ENCODE data around the gene RETN.

The RETN gene

DNA sequence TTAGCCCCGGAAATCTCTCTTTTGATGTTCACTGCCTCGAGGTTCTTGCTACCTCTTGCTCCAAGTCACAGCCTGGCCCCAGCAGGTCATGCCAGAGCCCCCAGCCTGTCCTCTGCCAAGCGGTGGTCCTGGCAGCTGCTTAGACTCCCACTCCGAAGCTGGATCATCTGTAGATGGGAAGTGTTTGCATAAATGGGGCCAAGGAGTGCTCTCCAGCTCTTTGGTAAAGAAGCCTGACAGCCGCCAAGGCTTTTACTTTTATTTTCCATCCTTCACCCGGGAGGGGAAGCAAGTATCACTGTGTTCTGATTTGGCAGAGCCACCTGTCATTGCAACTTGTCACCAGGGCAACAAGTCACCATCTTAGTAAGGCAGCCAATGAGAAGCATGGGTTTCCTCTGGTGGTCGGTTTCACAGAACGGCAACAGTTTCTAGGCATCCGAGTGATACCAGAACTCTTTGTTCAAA lies 10.6 kb upstream of the RETN start:
- DNase-seq = no peak
- TF ChIP-seq GATA1 (IDR thresholded peaks at IDR 0.05; ENCODE audit: low read depth, low read length) (no peak), POLR2A (IDR thresholded peaks at IDR 0.05; ENCODE audit: low read length) (no peak)

DNA sequence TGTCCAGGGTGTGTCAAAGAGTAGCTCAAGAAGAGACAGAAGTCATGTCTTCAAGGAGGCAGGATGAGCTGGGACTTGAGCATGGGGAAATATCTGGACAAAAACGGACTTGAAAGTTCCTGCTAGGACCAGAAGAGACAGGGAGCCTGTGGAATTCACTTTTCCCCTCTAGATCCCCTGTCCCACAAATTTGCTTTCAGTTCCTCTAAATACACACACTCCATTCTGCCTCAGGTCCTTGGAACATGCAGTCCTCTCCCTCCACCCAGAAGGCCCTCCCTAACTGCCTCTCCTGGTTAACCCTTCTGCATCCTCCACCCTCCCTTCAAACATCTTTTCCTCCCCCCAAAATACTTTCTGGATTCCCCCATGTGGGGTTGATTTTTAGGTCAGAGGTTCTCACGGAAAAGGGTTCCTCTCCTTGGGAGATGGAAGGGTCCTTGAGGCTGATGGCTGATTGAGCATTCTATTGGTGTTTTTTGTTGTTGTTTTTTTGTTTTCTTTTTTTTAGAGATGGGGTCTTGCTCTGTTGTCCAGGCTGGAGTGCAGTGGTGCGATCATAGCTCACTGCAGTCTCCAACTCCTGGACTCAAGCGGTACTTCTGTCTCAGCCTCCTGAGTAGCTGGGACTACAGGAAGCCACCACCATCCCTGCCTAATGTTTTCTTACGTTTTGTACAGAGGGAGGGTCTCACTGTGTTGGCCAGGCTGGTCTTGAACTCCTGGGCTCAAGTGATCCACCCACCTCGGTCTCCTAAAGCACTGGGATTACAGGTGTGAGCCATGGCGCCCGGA lies 6.9 kb upstream of the RETN start:
- TF ChIP-seq POLR2A (IDR thresholded peaks at IDR 0.05; ENCODE audit: low read length) (no peak), GATA1 (IDR thresholded peaks at IDR 0.05; ENCODE audit: low read depth, low read length) (no peak)
- DNase-seq = no peak

DNA sequence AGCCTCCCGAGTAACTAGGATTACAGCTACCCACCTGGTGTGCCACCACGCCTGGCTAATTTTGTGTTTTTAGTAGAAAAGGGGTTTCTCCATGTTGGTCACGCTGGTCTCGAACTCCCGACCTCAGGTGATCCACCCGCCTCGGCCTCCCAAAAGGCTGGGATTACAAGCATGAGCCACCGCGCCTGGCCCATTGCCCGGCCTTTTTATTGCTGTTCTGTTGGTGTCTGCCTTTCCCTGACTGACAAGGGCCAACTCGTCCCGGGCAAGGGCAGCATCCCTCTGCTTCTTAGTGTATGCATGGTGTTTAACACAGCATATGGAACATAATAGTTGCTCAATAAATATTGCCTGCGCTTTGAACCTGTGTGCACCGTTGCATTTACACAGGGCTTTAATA lies 6.2 kb upstream of the RETN start:
- no peak for TF ChIP-seq GATA1 (IDR thresholded peaks at IDR 0.05; ENCODE audit: low read depth, low read length)
- no peak for TF ChIP-seq POLR2A (IDR thresholded peaks at IDR 0.05; ENCODE audit: low read length)
- no peak for DNase-seq

DNA sequence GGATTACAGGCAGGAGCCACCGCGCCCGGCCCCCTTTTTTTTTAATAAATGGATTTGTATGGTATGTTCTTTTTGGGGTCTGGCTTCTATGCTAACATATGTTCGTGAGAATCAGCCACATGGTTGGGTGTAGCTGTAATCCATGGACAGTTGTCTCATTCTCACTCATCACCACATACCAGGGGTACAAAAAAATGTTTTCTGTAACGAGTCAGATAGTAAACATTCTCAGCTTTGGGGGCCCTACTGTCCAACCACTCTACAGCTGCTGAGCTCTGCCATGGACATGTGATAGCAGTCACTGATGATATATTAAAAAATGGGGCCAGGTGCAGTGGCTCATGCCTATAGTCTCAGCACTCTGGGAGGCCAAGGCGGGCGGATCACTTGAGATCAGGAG lies 5.1 kb upstream of the RETN start:
- TF ChIP-seq POLR2A (IDR thresholded peaks at IDR 0.05; ENCODE audit: low read length) = no peak
- no peak for TF ChIP-seq GATA1 (IDR thresholded peaks at IDR 0.05; ENCODE audit: low read depth, low read length)
- DNase-seq = no peak

DNA sequence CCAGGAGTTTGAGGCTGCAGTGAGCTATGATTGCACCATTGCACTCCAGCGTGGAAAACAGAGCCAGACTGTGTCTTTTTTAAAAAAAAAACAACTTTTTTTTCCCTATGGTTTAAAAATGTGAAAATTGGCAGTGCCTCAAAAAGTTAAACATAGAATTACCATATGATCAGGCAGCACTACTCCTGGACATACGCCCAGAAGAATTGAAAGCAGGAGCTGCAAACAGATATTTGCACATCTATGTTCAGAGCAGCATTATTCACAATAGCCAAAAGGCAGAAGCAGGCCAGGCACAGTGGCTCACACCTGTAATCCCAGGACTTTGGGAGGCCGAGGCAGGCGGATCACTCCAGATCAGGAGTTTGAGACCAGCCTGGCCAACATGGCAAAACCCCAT lies 3.8 kb upstream of the RETN start:
- no peak for DNase-seq
- TF ChIP-seq POLR2A (IDR thresholded peaks at IDR 0.05; ENCODE audit: low read length) (no peak), GATA1 (IDR thresholded peaks at IDR 0.05; ENCODE audit: low read depth, low read length) (no peak)

DNA sequence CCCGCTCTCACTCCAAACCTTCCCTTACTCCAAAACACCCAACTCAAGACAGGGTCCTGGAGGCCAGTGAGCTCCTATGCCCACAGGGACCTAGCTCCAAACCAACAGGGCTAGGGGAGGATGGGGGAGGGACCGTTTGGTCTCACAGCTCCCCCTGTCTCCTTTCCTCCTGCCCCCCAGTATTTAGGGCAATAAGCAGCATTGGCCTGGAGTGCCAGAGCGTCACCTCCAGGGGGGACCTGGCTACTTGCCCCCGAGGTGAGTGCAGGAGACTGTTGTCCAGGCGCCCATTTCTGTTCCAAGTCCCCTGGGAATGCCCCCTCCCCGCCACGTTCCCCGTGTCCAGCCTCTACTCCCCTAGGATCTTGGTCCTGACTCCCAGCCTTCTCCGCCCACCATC lies 792 bp downstream of the RETN start:
- TF ChIP-seq GATA1 (IDR thresholded peaks at IDR 0.05; ENCODE audit: low read depth, low read length) = no peak
- TF ChIP-seq POLR2A (IDR thresholded peaks at IDR 0.05; ENCODE audit: low read length) = no peak
- DNase-seq = no peak

DNA sequence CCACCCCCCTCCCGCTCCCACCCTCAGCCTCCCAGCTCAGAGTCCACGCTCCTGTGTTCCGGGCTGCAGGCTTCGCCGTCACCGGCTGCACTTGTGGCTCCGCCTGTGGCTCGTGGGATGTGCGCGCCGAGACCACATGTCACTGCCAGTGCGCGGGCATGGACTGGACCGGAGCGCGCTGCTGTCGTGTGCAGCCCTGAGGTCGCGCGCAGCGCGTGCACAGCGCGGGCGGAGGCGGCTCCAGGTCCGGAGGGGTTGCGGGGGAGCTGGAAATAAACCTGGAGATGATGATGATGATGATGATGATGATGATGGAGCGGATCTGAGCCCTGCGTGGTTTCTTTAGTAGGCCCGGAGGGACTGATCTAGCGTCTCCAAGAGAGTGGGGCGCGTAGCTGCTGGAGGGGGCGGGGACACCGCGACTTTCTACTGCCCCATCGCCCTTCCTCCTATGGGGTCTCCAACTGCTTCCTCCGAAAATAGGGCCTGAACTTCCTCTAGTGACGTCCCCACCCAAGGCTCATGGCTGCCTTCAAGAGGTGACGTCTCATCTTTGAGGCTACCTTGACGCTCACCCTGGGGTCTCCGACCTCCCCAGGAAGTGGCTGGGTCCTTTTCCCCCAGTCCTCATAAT lies 1.4 kb downstream of the RETN start:
- TF ChIP-seq GATA1 (IDR thresholded peaks at IDR 0.05; ENCODE audit: low read depth, low read length) (no peak), POLR2A (IDR thresholded peaks at IDR 0.05; ENCODE audit: low read length) (no peak)
- DNase-seq = no peak

DNA sequence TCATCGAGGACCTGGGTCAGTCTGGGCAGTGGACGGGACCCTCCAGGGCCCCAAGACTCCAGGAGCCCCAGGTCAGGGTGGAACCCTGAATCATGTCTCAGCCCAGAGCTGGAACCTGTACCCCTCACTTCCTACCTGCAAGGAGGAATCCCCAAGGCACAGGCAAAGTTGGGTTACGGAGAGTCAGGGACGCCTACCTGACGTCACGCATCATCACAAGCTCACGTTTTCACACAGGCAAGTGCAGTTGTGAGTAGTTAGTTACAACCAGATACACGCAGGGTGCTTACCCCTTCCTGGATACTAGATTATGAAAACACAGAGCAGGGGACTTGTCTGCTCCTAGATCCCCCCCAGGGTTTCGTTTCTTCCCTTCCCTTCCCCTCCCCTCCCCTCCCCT lies 1.9 kb downstream of the RETN start:
- TF ChIP-seq POLR2A (IDR thresholded peaks at IDR 0.05; ENCODE audit: low read length) (no peak), GATA1 (IDR thresholded peaks at IDR 0.05; ENCODE audit: low read depth, low read length) (no peak)
- DNase-seq = no peak

DNA sequence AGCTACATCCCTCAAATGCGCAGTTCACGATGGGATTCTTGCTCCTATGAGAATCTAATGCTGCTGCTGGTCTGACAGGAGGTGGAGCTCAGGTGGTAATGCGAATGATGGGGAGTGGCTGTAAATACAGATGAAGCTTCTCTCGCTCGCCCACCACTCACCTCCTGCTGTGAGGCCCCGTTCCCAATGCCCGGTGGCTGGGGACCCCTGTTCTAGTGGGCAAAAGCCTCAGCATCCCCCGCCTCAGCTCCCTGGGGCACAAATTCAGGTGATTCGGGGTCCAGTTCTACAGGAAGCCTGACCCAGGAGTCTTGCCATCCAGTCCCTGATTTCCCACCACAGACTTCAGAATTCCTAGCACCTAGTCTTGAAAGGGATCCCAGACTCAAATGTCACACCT lies 3.7 kb downstream of the RETN start:
- TF ChIP-seq POLR2A (IDR thresholded peaks at IDR 0.05; ENCODE audit: low read length) = no peak
- TF ChIP-seq GATA1 (IDR thresholded peaks at IDR 0.05; ENCODE audit: low read depth, low read length) = no peak
- no peak for DNase-seq

DNA sequence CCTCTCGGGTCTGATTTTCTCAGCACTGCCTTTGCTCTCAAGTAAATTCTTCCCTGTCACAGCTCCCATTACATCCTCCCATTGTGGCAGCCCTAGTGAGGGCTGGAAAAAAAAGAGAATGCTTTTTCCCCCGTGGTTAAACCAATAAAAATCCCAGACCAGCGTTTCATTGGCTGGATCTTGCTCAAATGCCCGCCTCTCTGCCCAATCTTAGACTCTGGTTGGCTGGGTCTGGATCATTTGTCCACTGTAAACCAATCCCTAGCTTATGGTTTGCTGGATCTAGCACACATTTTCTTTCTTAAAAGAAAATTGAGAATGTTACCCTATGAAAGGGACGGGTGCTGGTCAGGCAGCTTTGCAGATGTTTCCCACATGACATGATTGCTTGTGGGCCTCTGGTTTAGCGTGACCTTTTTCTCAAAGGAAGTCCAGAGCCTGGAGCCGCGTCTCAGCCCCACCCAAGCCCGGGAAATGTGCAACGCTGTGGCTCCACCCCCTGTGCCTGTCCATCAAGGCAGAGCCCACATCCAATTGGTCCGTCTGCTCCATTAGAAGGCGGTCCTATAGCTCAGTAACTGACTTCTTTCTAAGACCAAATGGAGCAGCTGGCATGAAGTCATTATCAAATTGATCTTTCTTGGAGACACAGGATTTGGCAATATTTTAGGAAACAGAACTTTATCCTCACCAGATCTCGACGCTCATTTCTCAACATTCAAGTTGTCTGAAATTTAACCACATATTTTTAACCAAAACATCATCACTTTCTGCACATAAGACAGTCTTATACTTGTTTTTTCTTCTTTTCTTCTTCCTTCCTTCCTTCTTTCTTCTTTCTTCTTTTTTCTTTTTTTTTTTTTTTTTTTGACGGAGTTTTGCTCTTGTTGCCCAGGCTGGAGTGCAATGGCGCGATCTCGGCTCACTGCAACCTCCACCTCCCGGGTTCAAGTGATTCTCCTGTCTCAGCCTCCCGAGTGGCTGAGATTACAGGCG lies 5.5 kb downstream of the RETN start:
- TF ChIP-seq POLR2A (IDR thresholded peaks at IDR 0.05; ENCODE audit: low read length) = no peak
- no peak for TF ChIP-seq GATA1 (IDR thresholded peaks at IDR 0.05; ENCODE audit: low read depth, low read length)
- peak; percentile 67 to 72 for DNase-seq

DNA sequence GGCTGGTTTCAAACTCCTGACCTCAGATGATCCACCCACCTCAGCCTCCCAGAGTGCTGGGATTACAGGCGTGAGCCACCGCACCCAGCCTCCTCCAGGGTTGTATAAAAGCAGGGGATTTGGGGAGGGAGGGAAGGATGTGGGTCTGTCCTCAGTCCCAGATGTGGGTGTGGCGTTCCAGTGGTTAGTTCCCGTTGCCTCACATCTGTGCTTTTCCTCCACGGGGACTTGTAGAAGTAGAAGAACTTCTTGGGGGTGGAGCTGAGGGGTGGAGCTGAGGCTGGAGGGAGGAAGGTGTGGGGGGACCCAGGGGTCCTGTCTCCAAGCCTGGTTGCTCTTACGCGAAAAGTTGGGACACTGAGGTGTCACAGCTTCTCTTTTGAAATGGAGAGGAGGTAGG lies 7.5 kb downstream of the RETN start:
- TF ChIP-seq GATA1 (IDR thresholded peaks at IDR 0.05; ENCODE audit: low read depth, low read length) = no peak
- TF ChIP-seq POLR2A (IDR thresholded peaks at IDR 0.05; ENCODE audit: low read length) = no peak
- no peak for DNase-seq

DNA sequence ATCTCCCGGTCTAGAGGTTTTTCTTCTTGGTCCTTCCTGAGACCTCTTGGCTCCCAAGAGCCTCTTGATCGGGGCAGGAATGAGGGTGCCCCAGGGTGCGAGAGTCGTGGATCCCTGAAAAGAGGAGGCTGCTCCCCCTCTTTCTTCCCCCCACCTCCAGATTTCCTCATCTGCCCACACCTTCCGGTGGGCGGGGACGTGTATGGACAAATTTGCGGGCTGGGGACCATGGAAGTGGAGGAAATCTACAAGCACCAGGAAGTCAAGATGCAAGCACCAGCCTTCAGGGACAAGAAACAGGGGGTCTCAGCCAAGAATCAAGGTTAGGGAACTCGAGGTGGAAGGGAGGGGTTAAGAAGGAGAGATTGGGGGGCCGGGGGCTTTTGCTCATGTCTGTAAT lies 8.0 kb downstream of the RETN start, which contains the start of gene MCEMP1:
MCEMP1 (plus strand) TSS at position 237 of the 400 bp plus-strand sequence; CDS start at position 268, 31 bp downstream.
- no peak for DNase-seq
- TF ChIP-seq POLR2A (IDR thresholded peaks at IDR 0.05; ENCODE audit: low read length) = no peak
- no peak for TF ChIP-seq GATA1 (IDR thresholded peaks at IDR 0.05; ENCODE audit: low read depth, low read length)

DNA sequence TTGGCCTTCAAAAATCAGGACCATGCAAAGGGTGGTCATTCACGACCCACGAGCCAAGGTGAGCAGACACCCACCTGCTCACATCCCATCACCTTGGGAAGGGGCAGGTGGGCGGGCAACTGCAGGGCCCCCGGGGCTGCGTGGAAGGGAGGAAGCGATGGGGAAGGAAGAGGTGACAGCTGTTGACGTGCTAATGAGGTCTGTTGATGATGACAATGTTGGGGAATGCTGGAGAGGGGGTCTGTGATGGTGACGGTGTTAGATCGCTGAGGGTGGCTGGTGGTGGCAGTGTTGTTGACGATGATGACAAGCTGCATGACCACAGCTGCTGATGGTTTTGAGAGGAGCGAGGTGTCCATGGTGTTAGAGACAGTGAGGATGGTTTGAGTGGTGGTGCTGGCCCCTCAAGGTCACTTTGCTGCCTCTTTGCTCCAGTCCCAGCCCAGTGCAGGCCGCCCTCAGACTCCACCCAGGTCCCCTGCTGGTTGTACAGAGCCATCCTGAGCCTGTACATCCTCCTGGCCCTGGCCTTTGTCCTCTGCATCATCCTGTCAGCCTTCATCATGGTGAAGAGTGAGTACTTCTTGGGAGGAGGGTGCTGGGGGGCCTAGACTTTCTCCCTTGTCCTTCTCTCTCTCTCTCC lies 8.9 kb downstream of the RETN start:
- DNase-seq = peak in 1 of 2 experiments; percentile 20
- TF ChIP-seq GATA1 (IDR thresholded peaks at IDR 0.05; ENCODE audit: low read depth, low read length) (no peak), POLR2A (IDR thresholded peaks at IDR 0.05; ENCODE audit: low read length) (no peak)

Measured in erythroblast (primary cell).